Liver (tissue), 3 donors: ENCODE results near the gene TMEM139.

Source experiments
- CTCF ChIP-seq: fragments of 150-350 bp; IDR thresholded peaks from 2 replicates; pipeline ENCODE4 v1.5.1; 2017; ENCODE audit warnings: improper control_type of control experiment, low read depth, low read length; ENCODE audit not compliant: missing input control
- EGR1 ChIP-seq, 2 donors: IDR thresholded peaks; 2 replicates each; pipeline ENCODE4 v1.6.1; 2016 to 2018; ENCODE audit warnings: antibody characterized with exemption in 2 of 2, low read depth in 2 of 2
- GABPA ChIP-seq, 2 donors: IDR thresholded peaks in 1 of 2; conservative IDR thresholded peaks in 1 of 2; 2 replicates each; pipeline ENCODE4 v1.6.1; 2016; ENCODE audit warnings: antibody characterized with exemption in 2 of 2, mild to moderate bottlenecking in 1 of 2, moderate library complexity in 1 of 2
- HNF4G ChIP-seq: IDR thresholded peaks from 2 replicates; pipeline ENCODE4 v1.6.1; 2016; ENCODE audit warnings: antibody characterized with exemption
- MAX ChIP-seq: IDR thresholded peaks from 2 replicates; pipeline ENCODE4 v1.6.1; 2016; ENCODE audit warnings: antibody characterized with exemption
- RAD21 ChIP-seq, 2 donors: IDR thresholded peaks; 2 replicates each; pipeline ENCODE4 v1.6.1; 2016; ENCODE audit warnings: antibody characterized with exemption in 2 of 2, mild to moderate bottlenecking in 2 of 2
- RXRA ChIP-seq, 2 donors: IDR thresholded peaks; 2 replicates each; pipeline ENCODE4 v1.6.1; 2017 to 2018; ENCODE audit warnings: antibody characterized with exemption in 2 of 2, mild to moderate bottlenecking in 1 of 2
- SP1 ChIP-seq: IDR thresholded peaks from 2 replicates; pipeline ENCODE4 v1.6.1; 2018; ENCODE audit warnings: antibody characterized with exemption, mild to moderate bottlenecking
- TAF1 ChIP-seq: conservative IDR thresholded peaks from 2 replicates; pipeline ENCODE4 v1.6.1; 2016; ENCODE audit warnings: antibody characterized with exemption, mild to moderate bottlenecking
- ZBTB33 ChIP-seq: IDR thresholded peaks from 2 replicates; pipeline ENCODE4 v1.6.1; 2016; ENCODE audit warnings: antibody characterized with exemption
- donor health status: healthy.
- donor health status: healthy.

GRCh38 chr7:143303733-143304132 is 19.0 kb downstream of the TMEM139 start:
- TF ChIP-seq CTCF = no peak
- no peak for TF ChIP-seq HNF4G
- no peak for TF ChIP-seq RAD21 (IDR thresholded peaks at IDR 0.05)
- no peak for TF ChIP-seq TAF1
- TF ChIP-seq ZBTB33 = no peak
- TF ChIP-seq MAX = no peak
- TF ChIP-seq GABPA (IDR thresholded peaks at IDR 0.05 in 1 of 2, conservative IDR thresholded peaks at IDR 0.05 in 1 of 2) = no peak
- TF ChIP-seq EGR1 (IDR thresholded peaks at IDR 0.05; ENCODE audit: low read depth in 2 of 2) = no peak
- TF ChIP-seq SP1 = no peak
- TF ChIP-seq RXRA (IDR thresholded peaks at IDR 0.05) = no peak
